Body of pancreas (tissue), 4 donors: ENCODE results near the gene FKBP7.

Source experiments
- POLR2A ChIP-seq, 3 donors: fragments of 450-650 bp; IDR thresholded peaks; one replicate each; pipeline ENCODE4 v1.6.1; 2016; ENCODE audit warnings: antibody characterized with exemption in 3 of 3, mild to moderate bottlenecking in 2 of 3
- TF ChIP-seq, protein P1 (sequence below), 7 experiments: fragments of 450-650 bp in 4 of 7; fragments of 200-600 bp in 3 of 7; sonication (generic) in 3 of 7; IDR thresholded peaks; one replicate each; pipeline ENCODE4 v1.5.1; 2016 to 2019; ENCODE audit warnings: antibody characterized with exemption in 7 of 7

DNA sequence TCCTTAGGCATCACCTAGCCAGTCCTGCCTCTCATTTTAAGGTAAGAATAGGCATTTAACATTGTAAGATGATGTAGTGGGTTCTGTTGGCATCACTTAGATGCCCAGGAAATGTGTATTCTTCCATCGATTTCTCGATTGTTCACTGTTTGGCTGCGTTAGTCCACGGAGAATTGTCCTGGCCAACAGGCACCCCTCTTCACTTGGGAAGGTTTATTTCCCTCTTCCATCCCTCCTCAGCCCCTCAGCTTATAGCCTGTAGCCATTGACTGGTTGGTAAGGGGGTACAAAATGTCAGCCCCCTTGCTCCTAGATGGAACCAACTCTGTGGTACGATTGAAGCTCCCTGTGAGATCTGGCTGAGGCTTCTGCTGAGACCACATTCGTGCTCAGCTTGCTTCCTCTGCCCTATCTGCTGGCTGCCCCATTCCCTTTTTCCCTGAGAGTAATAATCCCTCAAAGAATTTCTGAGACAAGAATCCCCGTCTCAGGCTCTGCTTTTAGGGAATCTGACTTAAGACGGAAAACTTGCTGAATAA lies 45.3 kb upstream of the FKBP7 start:
- TF ChIP-seq, protein P1, sequence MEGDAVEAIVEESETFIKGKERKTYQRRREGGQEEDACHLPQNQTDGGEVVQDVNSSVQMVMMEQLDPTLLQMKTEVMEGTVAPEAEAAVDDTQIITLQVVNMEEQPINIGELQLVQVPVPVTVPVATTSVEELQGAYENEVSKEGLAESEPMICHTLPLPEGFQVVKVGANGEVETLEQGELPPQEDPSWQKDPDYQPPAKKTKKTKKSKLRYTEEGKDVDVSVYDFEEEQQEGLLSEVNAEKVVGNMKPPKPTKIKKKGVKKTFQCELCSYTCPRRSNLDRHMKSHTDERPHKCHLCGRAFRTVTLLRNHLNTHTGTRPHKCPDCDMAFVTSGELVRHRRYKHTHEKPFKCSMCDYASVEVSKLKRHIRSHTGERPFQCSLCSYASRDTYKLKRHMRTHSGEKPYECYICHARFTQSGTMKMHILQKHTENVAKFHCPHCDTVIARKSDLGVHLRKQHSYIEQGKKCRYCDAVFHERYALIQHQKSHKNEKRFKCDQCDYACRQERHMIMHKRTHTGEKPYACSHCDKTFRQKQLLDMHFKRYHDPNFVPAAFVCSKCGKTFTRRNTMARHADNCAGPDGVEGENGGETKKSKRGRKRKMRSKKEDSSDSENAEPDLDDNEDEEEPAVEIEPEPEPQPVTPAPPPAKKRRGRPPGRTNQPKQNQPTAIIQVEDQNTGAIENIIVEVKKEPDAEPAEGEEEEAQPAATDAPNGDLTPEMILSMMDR (IDR thresholded peaks at IDR 0.05), result no peak
- TF ChIP-seq POLR2A (IDR thresholded peaks at IDR 0.05), result no peak
